C4-2B (cell line): Measurements from ENCODE around the gene ZNF669.

Source experiments
- ZFX ChIP-seq: fragments of 450-650 bp; IDR thresholded peaks from 2 replicates; pipeline ENCODE4 v1.6.1; 2017
- TF ChIP-seq, protein P1 (sequence below): fragments of 450-650 bp; conservative IDR thresholded peaks from 2 replicates; pipeline ENCODE4 v1.5.1; 2017; ENCODE audit warnings: mild to moderate bottlenecking

DNA sequence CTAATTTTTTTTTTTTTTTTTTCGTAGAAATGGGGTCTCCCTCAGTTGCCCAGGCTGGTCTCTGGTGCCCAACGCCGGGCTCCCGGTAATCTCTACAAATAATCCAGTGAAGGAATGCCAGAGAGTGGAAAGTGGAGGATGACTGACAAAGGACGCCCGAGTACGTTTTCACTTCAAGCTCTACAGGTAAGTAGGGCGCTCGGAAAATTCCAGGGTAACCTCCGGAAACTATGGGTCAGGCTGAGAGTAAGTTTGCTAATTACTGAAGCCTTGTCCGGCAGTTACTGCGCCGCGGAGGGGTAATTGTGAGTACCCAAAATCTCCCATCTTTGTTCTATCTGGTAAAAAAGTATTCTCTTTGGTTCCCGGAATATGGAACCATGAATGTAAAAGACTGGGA, 1.8 kb upstream of the ZNF669 start:
- TF ChIP-seq, protein P1, sequence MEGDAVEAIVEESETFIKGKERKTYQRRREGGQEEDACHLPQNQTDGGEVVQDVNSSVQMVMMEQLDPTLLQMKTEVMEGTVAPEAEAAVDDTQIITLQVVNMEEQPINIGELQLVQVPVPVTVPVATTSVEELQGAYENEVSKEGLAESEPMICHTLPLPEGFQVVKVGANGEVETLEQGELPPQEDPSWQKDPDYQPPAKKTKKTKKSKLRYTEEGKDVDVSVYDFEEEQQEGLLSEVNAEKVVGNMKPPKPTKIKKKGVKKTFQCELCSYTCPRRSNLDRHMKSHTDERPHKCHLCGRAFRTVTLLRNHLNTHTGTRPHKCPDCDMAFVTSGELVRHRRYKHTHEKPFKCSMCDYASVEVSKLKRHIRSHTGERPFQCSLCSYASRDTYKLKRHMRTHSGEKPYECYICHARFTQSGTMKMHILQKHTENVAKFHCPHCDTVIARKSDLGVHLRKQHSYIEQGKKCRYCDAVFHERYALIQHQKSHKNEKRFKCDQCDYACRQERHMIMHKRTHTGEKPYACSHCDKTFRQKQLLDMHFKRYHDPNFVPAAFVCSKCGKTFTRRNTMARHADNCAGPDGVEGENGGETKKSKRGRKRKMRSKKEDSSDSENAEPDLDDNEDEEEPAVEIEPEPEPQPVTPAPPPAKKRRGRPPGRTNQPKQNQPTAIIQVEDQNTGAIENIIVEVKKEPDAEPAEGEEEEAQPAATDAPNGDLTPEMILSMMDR: no peak
- no peak for TF ChIP-seq ZFX
